Measurements from ENCODE around the gene C10orf120.

C10orf120 gene

DNA sequence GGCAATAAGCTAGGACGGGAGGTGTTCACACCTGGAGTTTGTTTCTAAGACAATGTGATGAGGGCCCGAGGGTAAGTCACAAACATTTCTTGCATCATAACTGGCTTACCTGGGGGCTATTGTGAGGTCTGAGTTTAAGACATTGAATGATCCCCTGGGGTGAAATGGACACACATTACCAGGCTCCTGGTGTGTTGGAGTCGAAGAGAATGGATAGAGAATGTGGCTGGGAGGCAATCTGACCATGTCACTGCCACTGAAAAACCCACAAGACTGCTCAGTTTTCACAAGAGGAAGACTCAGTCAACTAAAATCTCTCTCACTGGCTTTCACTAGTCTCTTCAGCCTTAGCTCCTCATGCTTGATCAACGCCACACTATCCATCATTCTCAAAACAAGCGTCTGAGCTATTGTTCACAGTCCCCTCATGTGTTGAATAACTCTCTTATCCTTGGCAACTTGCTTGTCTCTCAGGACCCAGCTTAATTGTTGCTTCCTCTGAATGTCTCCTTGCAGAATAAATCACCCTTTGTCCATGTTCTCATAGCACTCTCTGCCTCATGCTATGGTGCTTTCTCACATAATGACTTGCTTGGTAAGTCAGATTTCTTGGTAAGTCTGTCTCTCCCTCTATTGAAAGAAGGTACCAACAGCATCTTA, at the start of gene C10orf120:
TSS of gene C10orf120 (minus strand) at position 51 of the 660 bp plus-strand sequence. CDS start 56 bp downstream, outside the sequence.
- no peak for DNase-seq

DNA sequence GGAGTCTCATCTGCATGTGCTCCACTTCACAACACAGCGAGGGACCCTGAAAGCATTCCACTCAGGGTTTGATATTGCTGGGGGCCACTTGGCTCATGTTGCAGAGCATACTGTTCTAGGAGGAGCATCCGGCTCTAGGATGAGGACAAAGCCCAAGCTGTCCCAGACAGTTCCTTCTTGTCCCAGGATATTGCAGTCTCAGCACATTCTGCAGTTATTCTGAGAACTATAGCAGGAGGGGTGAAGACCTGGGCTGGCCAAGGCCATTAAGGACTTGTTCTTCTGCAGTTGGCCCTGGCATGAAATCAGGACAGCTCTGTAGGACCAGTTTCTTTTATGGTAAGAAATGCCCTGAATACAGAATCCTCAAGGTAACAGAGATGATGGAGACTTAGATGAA, 48.9 kb upstream of the C10orf120 start:
- DNase-seq, result no peak

DNA sequence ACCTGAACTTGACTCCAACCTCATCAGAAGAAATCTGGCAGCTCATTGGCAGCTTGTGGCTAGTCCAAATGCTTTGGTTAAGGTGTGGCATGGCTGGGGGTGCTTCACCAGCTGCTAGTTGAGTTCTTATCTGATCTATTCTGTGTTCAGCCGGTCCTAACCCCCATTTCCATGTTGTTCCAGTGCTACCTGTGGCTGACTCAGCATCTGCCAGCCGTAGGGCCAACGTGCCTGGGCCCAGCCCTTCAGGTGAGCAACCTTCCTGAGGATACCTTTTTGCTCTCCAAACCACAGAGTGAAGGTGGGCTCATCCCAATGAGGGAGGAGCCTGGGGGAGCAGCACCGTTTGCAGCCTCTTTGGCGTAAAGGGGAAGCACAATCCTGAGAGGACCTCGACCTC, 46.8 kb upstream of the C10orf120 start:
- no peak for DNase-seq

DNA sequence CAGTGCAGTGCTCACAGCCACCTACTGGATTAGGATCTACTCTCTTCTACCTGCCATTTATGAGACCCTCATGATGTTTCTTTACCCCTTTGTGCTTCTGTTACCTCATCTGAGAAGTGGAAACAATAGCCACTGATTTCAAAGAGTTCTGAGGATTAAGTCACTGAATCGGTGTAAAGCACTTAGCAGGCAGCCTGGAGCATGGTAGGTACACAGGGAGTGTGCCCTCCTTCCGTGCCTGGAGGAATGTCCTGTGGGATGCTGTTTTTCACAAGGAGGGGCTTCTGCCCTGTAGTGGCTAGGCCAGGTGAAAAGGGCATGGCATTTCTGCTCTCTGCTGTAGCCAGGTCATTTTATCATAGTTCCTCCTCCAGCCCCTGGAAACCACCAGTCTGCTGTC, 44.6 kb upstream of the C10orf120 start:
- no peak for DNase-seq

DNA sequence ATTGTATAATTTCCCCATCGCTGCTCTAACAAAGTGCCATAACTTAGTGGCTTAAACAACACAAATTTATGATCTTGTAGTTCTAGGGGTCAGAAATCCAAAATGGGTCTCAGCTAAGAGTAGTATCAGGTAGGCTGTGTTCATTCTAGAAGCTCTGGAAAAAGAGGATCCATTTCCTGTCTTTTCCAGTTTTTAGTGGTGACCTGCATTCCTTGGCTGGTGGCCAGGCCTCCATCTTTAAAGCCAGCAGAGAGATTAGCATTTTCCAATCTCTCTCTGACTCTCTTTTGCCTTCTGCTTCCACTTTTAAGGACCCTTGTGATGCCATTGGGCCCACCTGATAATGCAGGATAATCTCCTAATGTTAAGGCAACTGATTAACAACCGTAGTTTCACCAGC, 41.0 kb upstream of the C10orf120 start:
- DNase-seq, result no peak

DNA sequence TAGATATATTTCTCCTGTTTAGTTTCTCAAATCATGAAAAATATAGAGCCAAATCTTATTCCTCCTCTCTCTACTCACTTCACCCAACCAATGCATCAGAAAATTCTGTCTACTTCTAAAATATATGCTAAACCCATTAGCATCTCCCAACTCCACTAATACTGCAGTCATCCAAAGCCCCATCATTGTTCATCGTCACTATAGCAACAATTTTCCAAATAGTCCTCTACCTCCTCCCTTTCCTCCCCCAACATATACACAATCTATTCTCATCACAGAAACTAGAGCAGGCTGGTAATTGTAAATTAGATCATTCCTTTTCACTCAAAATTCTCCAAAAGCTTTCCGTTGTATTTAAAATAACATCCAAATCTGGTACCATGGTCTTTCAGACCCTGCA, 38.4 kb upstream of the C10orf120 start:
- no peak for DNase-seq

DNA sequence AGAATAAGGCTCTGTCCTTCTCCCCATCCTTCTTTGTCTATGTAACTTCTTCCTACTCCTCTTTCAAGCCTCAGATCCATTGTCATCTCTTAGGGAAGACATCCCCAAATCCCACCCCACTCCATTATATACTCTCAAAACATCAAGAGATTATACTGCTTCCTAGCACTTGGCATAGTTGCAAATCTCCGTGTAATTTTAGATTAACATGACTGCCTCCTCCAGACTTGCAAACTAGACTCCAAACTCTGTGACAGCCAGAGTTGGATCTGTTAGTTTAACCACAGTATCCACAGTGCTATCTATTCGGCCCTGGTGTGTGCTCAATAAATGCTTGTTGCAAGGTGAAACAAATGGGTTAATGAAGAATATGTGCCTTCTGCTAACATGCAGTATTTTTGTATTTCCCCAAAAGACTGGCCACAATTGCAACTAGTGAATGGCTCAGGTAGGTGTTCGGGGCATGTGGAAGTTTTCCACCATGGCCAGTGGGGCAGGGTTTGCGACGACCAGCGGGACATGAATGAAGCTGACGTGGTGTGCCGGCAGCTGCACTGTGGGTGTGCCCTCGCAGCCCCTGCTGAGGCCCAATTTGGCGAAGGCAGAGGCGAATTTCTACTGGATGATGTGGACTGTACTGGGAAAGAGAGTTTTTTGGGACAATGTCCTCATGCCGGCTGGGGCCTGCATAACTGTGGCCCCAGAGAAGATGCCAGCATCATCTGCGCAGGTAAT, 34.5 kb upstream of the C10orf120 start:
- DNase-seq, result no peak

DNA sequence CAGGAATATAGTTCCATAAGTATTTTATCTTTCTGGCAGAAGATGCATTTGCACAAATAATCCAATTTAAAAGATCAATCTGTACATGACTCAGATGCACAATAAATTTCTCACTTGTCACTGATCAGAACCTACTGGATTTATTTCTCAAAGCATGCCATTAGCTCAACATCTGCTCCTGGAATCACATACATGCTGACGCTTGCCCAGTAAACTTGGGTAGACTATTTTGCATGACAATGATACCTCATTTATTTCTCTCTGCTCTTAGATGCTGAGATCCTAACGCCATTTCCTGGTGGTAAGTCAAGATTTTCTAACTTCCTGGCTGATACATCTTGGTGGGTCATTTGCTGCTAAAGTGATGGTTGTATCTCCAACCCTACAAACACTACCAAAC, 33.8 kb upstream of the C10orf120 start:
- no peak for DNase-seq

DNA sequence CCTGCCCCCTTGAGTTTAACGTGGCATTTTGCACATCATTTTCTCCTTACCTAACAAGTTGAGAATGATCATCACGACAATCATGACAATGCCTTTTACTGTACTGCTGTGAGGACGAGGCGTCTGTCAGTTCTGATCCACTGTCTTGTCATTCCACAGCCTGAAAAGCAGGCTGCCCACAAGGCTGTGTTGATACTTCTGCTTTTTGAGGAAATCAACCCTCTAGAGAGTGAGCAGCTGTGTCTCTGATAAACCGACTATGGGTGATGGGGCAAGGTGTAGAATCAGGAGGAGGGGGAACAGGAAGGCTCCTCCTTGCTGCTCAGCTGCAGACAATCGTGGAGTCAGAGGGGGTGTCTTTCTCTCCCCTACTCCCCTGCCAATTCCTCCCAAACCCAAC, 30.6 kb upstream of the C10orf120 start:
- no peak for DNase-seq

DNA sequence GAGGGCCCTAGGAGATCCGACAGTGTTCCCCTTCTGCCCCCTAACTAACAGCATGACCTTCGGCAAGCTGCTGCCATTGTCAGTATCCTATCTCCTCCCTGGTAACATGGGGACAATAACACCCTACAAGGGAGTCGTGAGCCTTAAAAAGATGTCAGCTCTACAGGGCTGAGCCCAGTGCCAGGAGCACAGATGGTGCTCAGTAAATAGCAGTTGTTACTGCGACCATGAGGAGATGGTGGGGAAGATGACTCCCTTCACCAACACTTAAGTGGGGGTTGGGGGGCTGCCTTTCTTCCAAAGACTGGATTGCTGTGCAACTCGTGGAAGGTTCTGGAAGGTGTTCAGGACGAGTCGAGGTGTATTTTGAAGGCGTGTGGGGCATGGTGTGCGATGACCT, 29.5 kb upstream of the C10orf120 start:
- DNase-seq, result no peak

DNA sequence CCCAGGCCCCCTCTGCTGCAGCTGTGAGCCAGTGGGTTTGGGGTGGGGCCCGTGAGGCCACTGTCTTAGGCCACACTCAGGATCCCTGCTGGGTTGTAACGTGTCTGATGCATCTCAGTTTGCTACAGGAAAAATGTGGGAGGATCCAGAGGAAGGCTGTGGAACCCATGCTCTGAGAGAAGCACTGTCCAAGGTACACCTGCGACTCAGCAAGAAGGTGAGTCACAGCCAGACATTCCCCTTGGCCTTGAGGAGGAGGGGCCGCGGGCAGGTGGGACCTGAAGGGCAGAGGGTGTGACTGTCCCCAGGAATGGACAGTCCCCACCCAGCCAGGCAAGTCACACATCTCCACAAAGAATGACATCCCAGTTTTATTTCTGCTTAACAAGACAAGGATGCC, 27.8 kb upstream of the C10orf120 start:
- DNase-seq, result no peak

DNA sequence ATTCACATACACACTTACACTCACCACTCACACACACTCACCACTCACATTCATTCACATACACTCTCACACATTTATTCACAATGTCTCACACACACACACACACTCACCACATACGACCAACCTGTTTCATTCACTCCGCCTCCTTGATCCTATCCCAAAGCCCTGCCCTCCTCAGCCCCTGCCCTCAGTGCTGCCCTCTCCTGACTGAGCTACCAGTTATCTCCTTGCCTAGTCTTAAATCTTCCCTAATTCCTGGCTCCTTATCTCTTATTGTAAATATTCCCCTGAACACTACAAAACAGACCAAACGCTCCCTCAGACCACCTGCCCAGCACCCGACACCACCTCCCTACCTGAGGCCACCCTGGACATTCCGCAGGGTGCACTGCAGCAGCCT, 26.1 kb upstream of the C10orf120 start:
- no peak for DNase-seq

DNA sequence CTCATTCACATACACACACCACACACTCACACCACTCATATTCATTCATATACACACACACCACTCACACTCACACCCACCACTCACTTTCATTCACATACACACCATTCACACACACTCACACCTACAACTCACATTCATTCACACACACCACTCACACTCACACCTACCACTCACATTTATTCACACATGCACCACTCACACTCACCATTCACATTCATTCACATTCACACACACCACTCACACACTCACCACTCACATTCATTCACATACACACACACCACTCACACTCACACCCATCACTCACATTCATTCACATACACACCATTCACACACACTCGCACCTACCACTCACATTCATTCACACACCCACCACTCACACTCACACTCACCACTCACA, 25.4 kb upstream of the C10orf120 start:
- no peak for DNase-seq

DNA sequence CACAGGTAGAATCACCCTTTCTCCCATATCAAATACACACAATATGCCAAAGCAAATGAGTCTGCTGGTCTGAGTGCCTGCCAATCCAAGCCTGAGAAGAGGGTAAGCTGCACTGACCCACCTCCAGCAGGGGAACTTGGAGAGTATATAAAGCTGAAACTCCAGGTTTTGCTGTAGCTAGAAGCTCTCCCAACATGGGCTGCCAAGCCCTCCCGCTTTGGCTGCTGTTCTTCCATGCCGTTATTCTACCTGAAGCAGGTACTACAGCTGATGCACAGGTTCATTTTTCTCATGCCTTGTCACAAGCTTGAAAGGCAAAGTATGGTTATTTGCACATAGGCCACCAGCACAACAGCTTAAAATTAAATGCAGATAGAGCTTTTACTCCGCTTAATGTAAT, 21.5 kb upstream of the C10orf120 start:
- no peak for DNase-seq

DNA sequence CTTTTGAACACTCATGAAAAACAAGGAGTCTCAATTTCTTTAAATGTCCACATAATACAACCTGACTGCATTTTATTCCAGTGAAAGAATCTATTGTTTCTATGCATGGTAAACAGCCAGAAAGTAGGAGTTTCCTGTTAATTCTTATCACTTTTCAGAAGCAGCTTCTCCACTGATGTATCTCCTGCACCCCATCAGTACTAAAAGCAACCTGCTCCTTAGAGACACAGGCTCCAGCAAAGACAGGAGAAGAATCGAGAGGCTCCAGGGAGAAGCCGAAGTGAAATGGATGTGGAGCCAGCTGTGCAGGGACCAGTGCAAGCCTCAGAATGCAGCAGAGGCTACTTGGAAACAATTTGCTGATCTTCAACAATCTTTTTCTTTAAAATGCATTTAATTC, 16.4 kb upstream of the C10orf120 start:
- DNase-seq, result no peak

DNA sequence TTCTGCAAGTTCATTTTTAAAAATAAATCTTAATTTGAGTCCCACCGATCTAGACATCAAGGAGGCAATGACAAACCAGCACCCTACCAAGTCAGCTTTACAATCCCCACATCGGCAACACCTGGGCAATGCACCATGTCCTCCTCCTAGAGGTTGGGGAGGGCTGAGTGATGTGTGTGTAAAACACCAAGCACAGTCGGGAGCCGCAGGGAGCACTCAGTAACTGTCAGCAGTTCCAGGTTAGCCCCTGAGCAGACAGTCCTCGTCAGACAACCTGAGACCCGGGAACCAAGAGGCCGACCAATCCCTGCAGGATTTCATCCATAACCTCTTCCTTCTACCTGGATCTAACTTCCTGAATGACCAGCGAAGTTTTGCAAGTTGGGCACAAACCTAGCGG, 15.9 kb upstream of the C10orf120 start:
- no peak for DNase-seq

DNA sequence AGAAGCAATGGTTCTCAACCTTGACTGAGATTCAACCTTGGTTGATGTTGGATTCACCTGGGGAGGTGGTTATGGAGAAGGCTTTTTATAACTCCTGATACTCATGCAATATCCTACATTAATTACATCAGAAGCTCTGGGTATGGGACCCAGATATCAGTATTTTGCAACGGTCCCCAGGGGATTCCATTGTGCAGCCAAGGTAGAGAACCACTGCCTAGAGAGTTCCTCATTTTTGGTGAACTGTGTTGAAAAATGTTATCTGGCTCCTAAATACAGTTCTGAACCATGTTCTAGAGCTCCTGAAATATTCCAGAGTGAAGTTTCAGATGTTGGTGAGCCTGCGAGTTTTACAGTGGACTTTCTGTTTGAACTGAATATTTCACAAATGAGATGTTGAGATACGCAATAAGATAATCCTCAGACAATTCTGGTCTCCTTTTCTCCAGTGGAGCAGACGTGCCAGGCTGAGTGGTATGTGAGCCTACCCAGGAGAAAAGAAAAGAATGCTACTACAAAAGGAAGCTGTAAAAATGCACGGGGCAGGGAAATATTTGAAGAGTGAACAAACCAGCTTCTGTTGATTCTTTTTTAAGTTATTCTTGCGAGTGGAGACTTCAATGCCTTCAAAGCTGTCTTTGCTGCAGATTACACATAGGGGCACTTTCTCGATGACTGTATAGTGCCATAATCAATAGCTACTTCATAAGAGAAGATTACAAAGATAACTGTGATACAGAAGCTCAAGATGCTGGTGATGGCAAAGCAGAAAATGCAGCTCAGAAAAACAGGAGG, 13.6 kb upstream of the C10orf120 start:
- no peak for DNase-seq

DNA sequence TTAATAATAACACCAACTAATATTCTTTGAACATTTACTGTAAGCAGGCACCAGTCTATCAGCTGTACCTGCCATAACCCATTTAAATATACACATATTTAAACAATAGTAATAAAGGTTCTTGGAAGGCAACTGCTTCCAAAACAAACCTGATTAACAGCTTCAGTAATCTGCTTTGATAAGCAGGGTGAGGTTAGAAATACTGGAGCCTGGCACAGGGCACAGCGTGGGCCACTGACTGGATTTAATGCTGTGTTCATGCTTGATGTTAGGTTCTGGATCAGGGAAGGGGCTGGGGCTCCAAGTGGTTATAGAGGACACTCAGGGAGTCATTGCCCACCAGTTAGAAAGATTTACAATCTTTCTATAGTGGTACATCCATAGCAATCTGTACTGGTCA, 10.9 kb upstream of the C10orf120 start:
- no peak for DNase-seq

DNA sequence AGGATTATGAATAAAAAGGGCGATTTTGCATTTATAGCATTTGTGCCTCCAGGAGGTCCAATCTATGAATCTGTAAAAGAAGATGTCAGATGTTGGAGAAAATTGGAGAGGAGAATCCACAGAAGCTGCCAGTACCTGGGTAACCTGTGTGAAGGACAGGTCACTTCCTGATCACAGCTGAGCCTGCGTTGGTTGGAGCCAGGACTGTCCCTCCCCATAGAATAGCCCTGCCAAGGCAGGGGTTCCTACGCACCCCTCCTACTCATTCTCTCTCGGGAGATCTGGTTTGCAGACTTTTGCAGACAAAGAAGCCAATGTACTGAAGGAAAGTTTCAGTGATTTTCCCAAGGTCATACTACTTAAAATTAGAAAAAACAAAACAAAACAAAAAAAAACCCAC, 10.3 kb upstream of the C10orf120 start:
- DNase-seq, result no peak

DNA sequence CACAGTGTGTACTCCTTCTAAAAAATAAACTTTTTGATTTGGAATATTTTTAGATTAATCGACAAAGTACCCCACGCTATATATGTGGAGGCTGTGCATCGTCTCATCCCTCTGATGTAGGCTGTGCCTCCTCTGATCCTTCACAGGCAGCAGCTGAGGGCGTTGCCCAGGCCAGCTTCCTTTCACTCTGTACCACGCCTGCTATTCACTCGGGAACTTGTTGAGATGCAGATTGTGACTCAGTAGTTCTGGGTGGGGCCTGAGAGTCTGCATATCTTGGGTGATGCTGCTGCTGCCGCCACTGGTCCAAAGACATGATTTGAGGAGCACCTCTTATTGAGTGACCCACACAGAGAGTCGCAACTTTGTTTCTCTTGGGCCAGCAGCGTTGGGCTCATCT, 7.9 kb upstream of the C10orf120 start:
- DNase-seq, result no peak

DNA sequence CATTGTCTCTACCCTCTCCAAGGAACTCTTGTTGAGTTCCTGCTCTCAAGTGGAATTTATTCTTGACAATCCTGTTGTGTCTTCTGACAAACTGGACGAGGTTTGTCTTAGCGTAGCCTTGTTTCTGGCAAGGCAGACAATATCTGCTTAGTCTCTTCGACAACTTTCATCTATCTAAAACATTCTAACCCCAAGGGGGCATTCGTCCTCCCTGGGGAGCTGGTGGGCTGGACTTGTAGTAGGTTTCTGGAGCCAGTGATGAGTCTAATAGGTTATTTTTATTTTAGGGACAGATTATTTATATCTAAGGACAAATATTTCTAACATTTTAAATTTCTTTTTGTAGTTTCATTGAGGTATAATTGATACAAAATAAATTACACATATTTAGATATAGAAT, 7.3 kb upstream of the C10orf120 start:
- no peak for DNase-seq

DNA sequence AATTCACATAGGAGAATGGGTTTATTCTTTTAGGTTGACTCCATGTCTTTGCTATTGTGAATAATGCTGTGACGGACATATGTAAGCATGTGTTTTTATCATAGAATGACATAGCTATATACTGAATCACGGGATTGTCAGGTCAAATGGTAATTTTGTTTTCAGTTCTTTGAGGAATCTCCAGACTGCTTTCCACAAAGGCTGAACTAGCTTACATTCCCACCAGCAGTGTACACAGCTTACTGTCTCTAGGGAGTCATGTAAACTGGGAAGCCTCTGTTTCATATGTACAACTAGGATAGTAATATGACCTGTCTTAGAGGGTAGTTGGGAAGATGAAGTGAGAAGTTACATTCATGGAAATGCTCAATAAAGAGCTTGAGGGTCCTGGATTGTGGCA, 6.8 kb upstream of the C10orf120 start:
- DNase-seq, result no peak

DNA sequence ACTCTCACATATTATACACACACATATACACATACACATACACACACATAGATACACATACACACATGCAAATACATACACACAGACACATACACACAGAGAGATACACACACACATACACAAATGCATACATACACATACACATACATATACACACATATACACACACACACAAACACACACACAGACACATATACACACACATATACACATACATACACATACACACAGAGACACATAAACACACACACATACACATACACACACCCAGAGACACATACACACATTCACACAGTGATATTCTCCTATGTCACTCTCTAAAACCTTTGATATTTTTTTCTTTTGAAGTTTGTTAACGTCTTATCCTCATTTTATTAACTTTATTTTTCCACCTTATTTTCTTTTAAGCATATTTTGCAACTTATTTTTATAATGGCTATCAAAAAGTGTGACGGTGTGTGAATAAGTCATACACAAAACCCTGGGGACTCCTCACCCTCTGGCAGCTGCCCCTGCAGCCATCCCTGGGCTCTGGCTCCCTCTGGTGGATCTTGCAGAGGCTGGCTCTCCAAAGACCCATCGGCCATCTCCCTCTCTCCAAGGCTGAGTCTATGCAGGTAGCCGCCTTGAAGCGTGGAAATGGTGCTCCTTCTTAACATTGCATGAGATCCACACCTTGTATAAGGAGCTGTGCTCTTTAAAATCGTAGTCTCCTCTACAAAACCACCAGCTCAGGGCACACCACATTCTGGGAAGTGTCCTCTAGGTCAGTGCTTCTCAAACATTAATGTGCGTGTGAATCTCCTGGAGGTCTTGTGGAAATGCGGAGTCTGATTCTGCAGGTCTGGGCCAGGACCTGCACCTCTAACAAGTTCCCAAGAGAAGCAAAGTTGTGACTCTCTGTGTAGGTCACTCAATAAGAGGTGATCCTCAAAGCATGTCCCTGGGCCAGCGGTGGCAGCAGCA, 4.1 kb upstream of the C10orf120 start:
- peak; percentile 72 for DNase-seq
